PC-3 (cell line): ENCODE results near the gene NACC2. TPM values are rescaled to one million over a fixed set of nuclear protein-coding genes. Genes with fewer than 3 reads are reported as not detected.
A peak's percentile ranks its signal among the peaks of the same experiment; 100 is the strongest.

Source experiments
- ATAC-seq: fragments of 200-7000 bp; cut with Tn5 transposase; 2 replicates; pipeline ENCODE4 v1.9.1; 2020; ENCODE audit warnings: mild to moderate bottlenecking, moderate library complexity
- BruUV-seq: library from RNA; stranded (reverse); fragments of 400-500 nt; replicated peaks from 2 replicates; lab custom pipeline; 2021; lab: Mats Ljungman, UMichigan
- CTCF ChIA-PET: fragments of 300-600 bp; sonication (Branson Sonifier 250); formaldehyde crosslinking; loops from one replicate; lab custom pipeline; 2022; ENCODE audit warnings: antibody characterized with exemption; lab: Charles Lee
- POLR2A ChIA-PET: fragments of 300-600 bp; sonication (Branson Sonifier 250); formaldehyde crosslinking; loops from one replicate; lab custom pipeline; 2022; ENCODE audit warnings: antibody characterized with exemption; ENCODE audit not compliant: unreplicated experiment; lab: Charles Lee
- DNase-seq: peaks from one replicate; pipeline ENCODE4 v3.0.0-alpha.2; 2015
- H2AFZ ChIP-seq: fragments of 300-600 bp; sonication (generic); 2 replicates; pipeline ENCODE4 v1.6.0; 2016; ENCODE audit warnings: antibody characterized with exemption, low read length
- H3F3A ChIP-seq: fragments of 300-600 bp; sonication (generic); one replicate; pipeline ENCODE4 v1.6.0; 2017; ENCODE audit warnings: antibody characterized with exemption, low read length, control low read depth, mild to moderate bottlenecking; ENCODE audit not compliant: unreplicated experiment
- H3K27ac ChIP-seq: fragments of 300-600 bp; sonication (generic); 2 replicates; pipeline ENCODE4 v1.5.1; 2016; ENCODE audit warnings: mild to moderate bottlenecking, low read length
- H3K27me3 ChIP-seq: fragments of 300-600 bp; sonication (generic); 2 replicates; pipeline ENCODE4 v1.6.1; 2016; ENCODE audit warnings: low read length, mixed read lengths
- H3K36me3 ChIP-seq: fragments of 300-600 bp; sonication (generic); 2 replicates; pipeline ENCODE4 v1.6.1; 2016; ENCODE audit warnings: low read depth, mixed run types, low read length, mixed read lengths
- H3K4me1 ChIP-seq: fragments of 300-600 bp; sonication (generic); 2 replicates; pipeline ENCODE4 v1.5.1; 2016; ENCODE audit warnings: low read length; ENCODE audit not compliant: insufficient read depth
- H3K4me2 ChIP-seq: fragments of 300-600 bp; sonication (generic); 2 replicates; pipeline ENCODE4 v1.6.0; 2016; ENCODE audit warnings: low read length
- H3K4me3 ChIP-seq: fragments of 300-600 bp; sonication (generic); 2 replicates; pipeline ENCODE4 v1.5.1; 2016; ENCODE audit warnings: mild to moderate bottlenecking, low read length, mixed read lengths
- H3K79me2 ChIP-seq: fragments of 300-600 bp; sonication (generic); 2 replicates; pipeline ENCODE4 v1.6.1; 2017; ENCODE audit warnings: low read length, mixed read lengths
- H3K9ac ChIP-seq: fragments of 300-600 bp; sonication (generic); 2 replicates; pipeline ENCODE4 v1.6.0; 2016; ENCODE audit warnings: mild to moderate bottlenecking, low read length
- H3K9me2 ChIP-seq: fragments of 300-600 bp; sonication (generic); replicated peaks from 2 replicates; pipeline ENCODE4 v1.6.1; 2016; ENCODE audit warnings: mixed run types, low read length, mixed read lengths
- H3K9me3 ChIP-seq: fragments of 300-600 bp; sonication (generic); 2 replicates; pipeline ENCODE4 v1.6.1; 2016; ENCODE audit warnings: low read length, mixed read lengths
- H4K20me1 ChIP-seq: fragments of 300-600 bp; sonication (generic); 2 replicates; pipeline ENCODE4 v1.6.1; 2016; ENCODE audit warnings: low read length, mixed read lengths
- EZH2 ChIP-seq: fragments of 300-600 bp; sonication (generic); IDR thresholded peaks from one replicate; pipeline ENCODE4 v1.6.1; 2017; ENCODE audit warnings: antibody characterized with exemption, mild to moderate bottlenecking, low read length; ENCODE audit not compliant: unreplicated experiment
- EZH2phosphoT487 ChIP-seq: fragments of 300-600 bp; sonication (generic); IDR thresholded peaks from 2 replicates; pipeline ENCODE4 v1.6.1; 2018; ENCODE audit warnings: mild to moderate bottlenecking, antibody characterized with exemption, low read length, borderline replicate concordance
- intact Hi-C: fragments of 100-400 bp; cut with micrococcal nuclease; formaldehyde crosslinking; loops from 2 replicates; pipeline ENCODE4 v1.9.0; 2023
- total RNA-seq: library from RNA; depleted of rRNA; stranded (reverse); fragments of >200 nt; gene quantifications from 2 replicates; pipeline ENCODE4 v1.2.3, GENCODE V29; 2014
- TF ChIP-seq, protein P1 (sequence below): fragments of 300-600 bp; sonication (generic); conservative IDR thresholded peaks from 2 replicates; pipeline ENCODE4 v1.5.1; 2017; ENCODE audit warnings: antibody characterized with exemption, low read depth, mild to moderate bottlenecking, low read length

The NACC2 gene
- total RNA-seq, 1 experiment from 2014 or later: 12.3 TPM

DNA sequence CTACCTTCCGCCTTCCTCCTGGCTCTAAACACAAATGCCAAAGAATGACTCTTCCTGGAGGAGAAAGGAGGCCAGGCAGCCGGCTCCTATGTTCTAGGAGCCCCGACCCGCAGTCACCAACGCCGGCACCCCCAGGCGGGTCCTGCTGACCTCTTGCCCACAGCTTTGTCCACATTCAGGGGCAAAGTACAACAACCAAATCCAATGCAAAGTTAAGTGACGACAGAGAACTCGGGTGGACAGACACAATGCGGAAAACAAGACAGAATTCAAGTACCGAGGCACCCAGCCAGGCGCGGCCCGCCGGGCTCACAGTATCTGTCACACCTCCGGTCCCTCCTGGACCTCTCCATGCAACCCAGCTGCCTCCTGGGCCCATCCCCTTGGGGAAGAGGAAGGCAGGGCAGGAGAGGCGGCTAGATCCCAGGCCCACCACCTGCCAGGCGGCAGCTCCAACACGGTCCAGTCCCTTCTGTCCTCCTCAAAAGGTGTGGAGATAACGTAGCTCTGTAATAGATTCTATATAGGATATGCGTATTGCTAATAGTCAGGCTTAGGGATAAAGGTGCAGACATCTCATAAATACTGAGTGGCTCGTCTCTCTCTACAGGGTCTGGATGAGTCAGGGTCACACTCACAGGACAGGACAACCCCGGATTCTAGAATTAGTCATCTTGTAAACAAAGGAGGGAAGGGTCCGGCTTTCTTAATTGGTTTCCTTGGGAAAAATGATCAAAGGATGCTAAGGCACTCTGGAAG, 87.0 kb downstream of the NACC2 start:
- no peak overlapping the region for H3K4me3 ChIP-seq
- peaks cover 17% of the 10 kb centered on the region for H3K4me1 ChIP-seq
- no peaks in the 10 kb centered on the region for H3K36me3 ChIP-seq
- ChIA-PET POLR2A (no interaction called here), CTCF (no interaction called here)
- BruUV-seq: TSS peak; percentile 24
- no peaks in the 10 kb centered on the region for H3K79me2 ChIP-seq
- peak; percentile 82 for DNase-seq
- peak; percentile 96 for ATAC-seq
- no peak overlapping the region for H2AFZ ChIP-seq
- H4K20me1 ChIP-seq: no peaks in the 10 kb centered on the region
- TF ChIP-seq EZH2phosphoT487: no peak
- TF ChIP-seq, protein P1, sequence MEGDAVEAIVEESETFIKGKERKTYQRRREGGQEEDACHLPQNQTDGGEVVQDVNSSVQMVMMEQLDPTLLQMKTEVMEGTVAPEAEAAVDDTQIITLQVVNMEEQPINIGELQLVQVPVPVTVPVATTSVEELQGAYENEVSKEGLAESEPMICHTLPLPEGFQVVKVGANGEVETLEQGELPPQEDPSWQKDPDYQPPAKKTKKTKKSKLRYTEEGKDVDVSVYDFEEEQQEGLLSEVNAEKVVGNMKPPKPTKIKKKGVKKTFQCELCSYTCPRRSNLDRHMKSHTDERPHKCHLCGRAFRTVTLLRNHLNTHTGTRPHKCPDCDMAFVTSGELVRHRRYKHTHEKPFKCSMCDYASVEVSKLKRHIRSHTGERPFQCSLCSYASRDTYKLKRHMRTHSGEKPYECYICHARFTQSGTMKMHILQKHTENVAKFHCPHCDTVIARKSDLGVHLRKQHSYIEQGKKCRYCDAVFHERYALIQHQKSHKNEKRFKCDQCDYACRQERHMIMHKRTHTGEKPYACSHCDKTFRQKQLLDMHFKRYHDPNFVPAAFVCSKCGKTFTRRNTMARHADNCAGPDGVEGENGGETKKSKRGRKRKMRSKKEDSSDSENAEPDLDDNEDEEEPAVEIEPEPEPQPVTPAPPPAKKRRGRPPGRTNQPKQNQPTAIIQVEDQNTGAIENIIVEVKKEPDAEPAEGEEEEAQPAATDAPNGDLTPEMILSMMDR: no peak
- TF ChIP-seq EZH2: no peak
- H3K27ac ChIP-seq: peak overlapping the region; percentile 71
- intact Hi-C loops: no loop called here
- H3K27me3 ChIP-seq: no peaks in the 10 kb centered on the region
- H3K9ac ChIP-seq: no peak overlapping the region
- peak overlapping the region; percentile 60 for H3K4me2 ChIP-seq
- no peaks in the 10 kb centered on the region for H3K9me2 ChIP-seq
- H3F3A ChIP-seq: peaks cover 4% of the 10 kb centered on the region
- no peaks in the 10 kb centered on the region for H3K9me3 ChIP-seq

DNA sequence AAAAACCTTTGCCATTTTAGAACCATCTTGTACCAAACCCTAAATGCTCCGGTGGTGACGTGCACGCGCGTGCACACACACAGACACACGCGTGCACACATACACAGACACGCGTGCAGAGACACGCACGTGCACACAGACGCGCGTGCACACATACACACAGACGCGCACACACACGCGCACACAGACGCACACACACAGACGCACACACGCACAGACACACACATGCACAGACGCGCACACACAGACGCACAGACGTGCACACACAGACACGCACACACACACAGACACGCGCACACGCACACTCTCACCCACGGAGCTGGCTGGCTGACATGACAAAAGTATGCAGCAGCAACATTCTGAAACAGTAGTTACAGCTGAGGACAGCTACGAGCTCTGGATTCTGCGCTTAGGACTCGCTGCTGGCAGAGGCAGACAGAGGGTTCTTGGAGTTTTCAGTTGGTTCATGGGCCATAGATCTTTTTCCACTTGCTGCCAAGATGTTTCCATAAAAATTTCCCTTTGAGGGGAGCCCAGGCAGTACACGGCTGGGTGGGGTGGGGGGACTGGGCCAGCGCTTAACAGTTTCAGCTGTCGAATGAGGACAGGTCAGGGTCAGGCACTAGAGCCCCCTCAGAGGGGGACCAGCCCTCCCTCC, 87.7 kb downstream of the NACC2 start:
- ChIA-PET POLR2A (no interaction called here), CTCF (interaction anchor here (0.6 kb wide), 2 partner anchors 40 to 114 kb away, joined by 3 read pairs; no protein-coding TSS in a partner anchor)
- H4K20me1 ChIP-seq: no peaks in the 10 kb centered on the region
- H2AFZ ChIP-seq: no peak overlapping the region
- DNase-seq (no peak), ATAC-seq (no peak)
- peak overlapping the region; percentile 60; the same call in 1 of the 2 replicates for H3K4me2 ChIP-seq
- H3K27ac ChIP-seq: peak overlapping the region; percentile 71
- H3K4me3 ChIP-seq: no peak overlapping the region
- no peak overlapping the region for H3K9ac ChIP-seq
- intact Hi-C loops: no loop called here
- H3F3A ChIP-seq: peaks cover 4% of the 10 kb centered on the region
- H3K79me2 ChIP-seq: no peaks in the 10 kb centered on the region
- no peaks in the 10 kb centered on the region for H3K9me2 ChIP-seq
- H3K4me1 ChIP-seq: peaks cover 17% of the 10 kb centered on the region
- H3K36me3 ChIP-seq: no peaks in the 10 kb centered on the region
- TF ChIP-seq EZH2 (no peak), EZH2phosphoT487 (no peak)
- TF ChIP-seq, protein P1: no peak
- no peaks in the 10 kb centered on the region for H3K27me3 ChIP-seq
- no TSS peak for BruUV-seq
- H3K9me3 ChIP-seq: no peaks in the 10 kb centered on the region

DNA sequence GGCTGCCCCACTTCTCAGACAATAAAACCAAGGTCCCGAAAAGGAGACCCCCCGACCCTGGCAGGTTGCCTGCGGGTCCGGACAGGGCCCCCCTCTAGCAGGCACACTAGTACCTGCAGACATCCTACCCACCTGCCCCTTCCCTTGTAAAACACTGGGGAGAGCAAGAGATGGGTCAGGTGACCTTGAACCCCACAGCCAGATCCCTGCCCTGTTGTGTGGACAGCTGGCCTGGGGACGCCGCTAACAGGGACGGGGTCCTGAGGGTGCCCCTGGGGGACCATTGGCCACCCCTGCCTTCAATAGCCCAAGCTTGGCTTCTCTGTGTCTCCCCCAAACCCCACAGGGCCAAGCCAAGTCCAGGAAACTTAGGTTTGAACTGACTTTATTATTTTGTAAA, 88.9 kb downstream of the NACC2 start:
- TF ChIP-seq EZH2phosphoT487 (no peak), EZH2 (no peak)
- TF ChIP-seq, protein P1: no peak
- POLR2A ChIA-PET: no interaction called here
- DNase-seq: no peak
- H3K4me3 ChIP-seq: no peak overlapping the region
- H3K27ac ChIP-seq: no peak overlapping the region
- intact Hi-C loops: no loop called here
- H3F3A ChIP-seq: peaks cover 4% of the 10 kb centered on the region
- H3K27me3 ChIP-seq: no peaks in the 10 kb centered on the region
- no peaks in the 10 kb centered on the region for H4K20me1 ChIP-seq
- no peaks in the 10 kb centered on the region for H3K36me3 ChIP-seq
- no peaks in the 10 kb centered on the region for H3K9me2 ChIP-seq
- no peak for ATAC-seq
- H3K9ac ChIP-seq: no peak overlapping the region
- H2AFZ ChIP-seq: no peak overlapping the region
- no peaks in the 10 kb centered on the region for H3K79me2 ChIP-seq
- CTCF ChIA-PET: no interaction called here
- no peaks in the 10 kb centered on the region for H3K9me3 ChIP-seq
- no peak overlapping the region for H3K4me2 ChIP-seq
- H3K4me1 ChIP-seq: peaks cover 17% of the 10 kb centered on the region
- BruUV-seq: no TSS peak
